HepG2 (cell line): ENCODE results near the gene DTYMK. TPM values are rescaled to one million over a fixed set of nuclear protein-coding genes. Genes with fewer than 3 reads are reported as not detected.

Experiments used
- ARNT2 ChIP-seq: sonication (generic); formaldehyde crosslinking; IDR thresholded peaks from 2 replicates; pipeline ENCODE4 v1.8.0; 2022; ENCODE audit warnings: mild to moderate bottlenecking, low read depth, missing genetic modification reagents, moderate library complexity
- CBX2 ChIP-seq, 2 experiments: fragments of 200-600 bp in 1 of 2; sonication (generic); formaldehyde crosslinking in 1 of 2; IDR thresholded peaks; 2 replicates each; pipeline versions ENCODE4 v1.7.0 to v1.8.1; 2018 to 2022; ENCODE audit warnings: low read depth in 2 of 2, low read length in 1 of 2, mild to moderate bottlenecking in 1 of 2, missing genetic modification reagents in 1 of 2
- HMG20B ChIP-seq: conservative IDR thresholded peaks from 2 replicates; pipeline ENCODE4 v1.6.1; 2016; ENCODE audit warnings: missing genetic modification reagents, missing compliant biosample characterization
- HNRNPLL ChIP-seq: fragments of 200-400 bp; formaldehyde crosslinking; IDR thresholded peaks from 2 replicates; pipeline ENCODE4 v1.6.1; 2017; ENCODE audit warnings: mild to moderate bottlenecking, low read depth, low read length; ENCODE audit not compliant: poor library complexity, severe bottlenecking
- KLF13 ChIP-seq: sonication (generic); formaldehyde crosslinking; IDR thresholded peaks from 2 replicates; pipeline ENCODE4 v1.4.0; 2020; ENCODE audit warnings: mild to moderate bottlenecking, missing genetic modification reagents
- MTA3 ChIP-seq: sonication (generic); formaldehyde crosslinking; IDR thresholded peaks from 2 replicates; pipeline ENCODE4 v1.4.0; 2020; ENCODE audit warnings: missing genetic modification reagents
- NFRKB ChIP-seq: fragments of 450-650 bp; IDR thresholded peaks from 2 replicates; pipeline ENCODE4 v1.6.1; 2017
- NR3C1 ChIP-seq: sonication (generic); formaldehyde crosslinking; IDR thresholded peaks from 2 replicates; pipeline ENCODE4 v1.4.0; 2020; ENCODE audit warnings: missing genetic modification reagents
- RXRB ChIP-seq: IDR thresholded peaks from 2 replicates; pipeline ENCODE4 v1.6.1; 2016; ENCODE audit warnings: borderline replicate concordance, missing genetic modification reagents, missing compliant biosample characterization
- SOX5 ChIP-seq: IDR thresholded peaks from 2 replicates; pipeline ENCODE4 v1.6.1; 2016; ENCODE audit warnings: borderline replicate concordance
- SP140L ChIP-seq: sonication (generic); formaldehyde crosslinking; IDR thresholded peaks from 2 replicates; pipeline ENCODE4 v1.4.0; 2020; ENCODE audit warnings: missing genetic modification reagents, borderline replicate concordance
- SYNCRIP ChIP-seq: fragments of 200-400 bp; formaldehyde crosslinking; IDR thresholded peaks from 2 replicates; pipeline ENCODE4 v1.6.1; 2018; ENCODE audit warnings: mild to moderate bottlenecking, low read depth, low read length; ENCODE audit not compliant: insufficient read depth
- ZFP41 ChIP-seq: sonication (generic); formaldehyde crosslinking; IDR thresholded peaks from 2 replicates; pipeline ENCODE4 v1.4.0; 2020; ENCODE audit warnings: mild to moderate bottlenecking, missing genetic modification reagents, borderline replicate concordance
- ZFP90 ChIP-seq: sonication (generic); formaldehyde crosslinking; IDR thresholded peaks from 2 replicates; pipeline ENCODE4 v1.8.0; 2022; ENCODE audit warnings: missing genetic modification reagents, mild to moderate bottlenecking, inconsistent platforms, borderline replicate concordance
- ZNF136 ChIP-seq: sonication (generic); formaldehyde crosslinking; IDR thresholded peaks from 2 replicates; pipeline ENCODE4 v1.8.1; 2022; ENCODE audit warnings: low read depth, mild to moderate bottlenecking, moderate library complexity, missing genetic modification reagents
- ZNF138 ChIP-seq: sonication (generic); formaldehyde crosslinking; IDR thresholded peaks from 2 replicates; pipeline ENCODE4 v1.5.0; 2020; ENCODE audit warnings: mild to moderate bottlenecking, low read depth, missing genetic modification reagents
- ZNF30 ChIP-seq: sonication (generic); formaldehyde crosslinking; IDR thresholded peaks from 2 replicates; pipeline ENCODE4 v1.5.0; 2020; ENCODE audit warnings: mild to moderate bottlenecking, missing genetic modification reagents
- ZNF430 ChIP-seq: sonication (generic); formaldehyde crosslinking; IDR thresholded peaks from 2 replicates; pipeline ENCODE4 v1.9.0; 2021; ENCODE audit warnings: mild to moderate bottlenecking, missing genetic modification reagents
- ZNF432 ChIP-seq: sonication (generic); formaldehyde crosslinking; IDR thresholded peaks from 2 replicates; pipeline ENCODE4 v1.5.0; 2020; ENCODE audit warnings: missing genetic modification reagents, mild to moderate bottlenecking, borderline replicate concordance
- ZNF543 ChIP-seq: sonication (generic); formaldehyde crosslinking; IDR thresholded peaks from 2 replicates; pipeline ENCODE4 v1.4.0; 2020; ENCODE audit warnings: mild to moderate bottlenecking, missing genetic modification reagents
- ZNF672 ChIP-seq: sonication (generic); formaldehyde crosslinking; IDR thresholded peaks from 2 replicates; pipeline ENCODE4 v1.8.1; 2022; ENCODE audit warnings: missing genetic modification reagents
- ZNF788 ChIP-seq: sonication (generic); formaldehyde crosslinking; IDR thresholded peaks from 2 replicates; pipeline ENCODE4 v1.5.0; 2020; ENCODE audit warnings: mild to moderate bottlenecking, missing genetic modification reagents, borderline replicate concordance
- ZSCAN12 ChIP-seq: sonication (generic); formaldehyde crosslinking; IDR thresholded peaks from 2 replicates; pipeline ENCODE4 v1.9.0; 2021; ENCODE audit warnings: mild to moderate bottlenecking, missing genetic modification reagents
- polyA plus RNA-seq, 8 experiments: library from polyadenylated mRNA; depleted of rRNA in 3 of 8; stranded (reverse) in 7 of 8; unstranded in 1 of 8; fragments of >200 nt; fragmentation: Illumina TruSeq in 4 of 8; extraction: Trizol in 4 of 8; gene quantifications; 2 replicates each; pipeline versions ENCODE4 v1.2.1 to v1.2.3, GENCODE V29; 2011 to 2016; ENCODE audit warnings: low read depth in 4 of 8, missing spikeins in 1 of 8, mixed read lengths in 1 of 8; ENCODE audit not compliant: insufficient read depth in 1 of 8
- total RNA-seq, 5 experiments: library from RNA; depleted of rRNA; stranded (reverse); fragments of >200 nt; fragmentation: Illumina TruSeq; extraction: Trizol; gene quantifications; 2 replicates each; pipeline ENCODE4 v1.2.3, GENCODE V29; 2016; ENCODE audit warnings: low read depth in 1 of 5
- TF ChIP-seq, protein P1 (sequence below): sonication (generic); formaldehyde crosslinking; IDR thresholded peaks from 2 replicates; pipeline ENCODE4 v1.5.0; 2020; ENCODE audit warnings: mild to moderate bottlenecking, missing genetic modification reagents, borderline replicate concordance
- TF ChIP-seq, protein P2 (sequence below): sonication (generic); formaldehyde crosslinking; IDR thresholded peaks from 2 replicates; pipeline ENCODE4 v1.5.1; 2020; ENCODE audit warnings: missing genetic modification reagents, mild to moderate bottlenecking, borderline replicate concordance
- TF ChIP-seq, protein P3 (sequence below): sonication (generic); formaldehyde crosslinking; IDR thresholded peaks from 2 replicates; pipeline ENCODE4 v1.4.0; 2020; ENCODE audit warnings: missing genetic modification reagents

The DTYMK gene
- total and polyA plus RNA-seq, 2 of the 13 experiments (the other 11 are each of a cell fraction or from before 2014, with no cell fraction given): 57.5 to 134 TPM

DNA sequence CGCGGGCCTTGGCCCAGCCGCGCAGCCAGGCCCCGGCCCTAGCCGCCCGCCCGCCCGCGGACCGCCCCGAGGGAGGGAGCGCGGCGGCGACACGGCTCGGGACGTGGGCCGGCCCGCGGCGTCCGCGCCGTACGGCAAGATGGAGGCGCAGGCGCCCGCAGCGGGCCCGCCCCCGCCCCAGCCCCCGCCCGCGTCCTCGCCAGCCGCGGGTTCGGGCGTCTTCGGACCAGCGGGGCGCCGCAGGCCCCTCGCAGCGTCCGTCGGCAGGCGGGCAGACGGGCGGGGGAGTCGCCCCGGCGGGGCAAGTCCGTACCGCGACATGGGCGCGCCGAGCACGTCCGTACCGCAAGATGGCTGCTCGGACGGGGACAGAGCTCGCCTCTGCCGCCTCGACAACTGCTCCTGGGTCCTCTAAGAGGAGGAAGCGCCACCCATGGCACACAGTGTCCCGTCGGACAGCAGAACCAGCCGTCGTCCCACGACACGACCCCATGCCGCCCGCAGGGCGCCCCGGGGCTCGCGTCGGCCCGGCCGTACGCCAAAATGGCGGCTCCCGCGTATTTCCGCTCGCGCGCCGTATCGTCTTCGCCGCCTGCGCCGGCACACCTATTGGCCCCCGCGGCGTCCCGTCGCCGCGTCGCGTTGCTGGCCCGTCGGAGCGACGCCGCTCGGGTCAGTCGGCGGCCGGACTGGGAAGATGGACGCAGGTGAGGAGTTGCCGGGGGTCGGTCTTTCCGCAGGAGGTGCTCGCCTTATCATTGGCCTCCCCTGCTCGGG, 49.4 kb downstream of the DTYMK start, which contains the start of the genes ATG4B and THAP4 (continued):
- TF ChIP-seq, protein P1, sequence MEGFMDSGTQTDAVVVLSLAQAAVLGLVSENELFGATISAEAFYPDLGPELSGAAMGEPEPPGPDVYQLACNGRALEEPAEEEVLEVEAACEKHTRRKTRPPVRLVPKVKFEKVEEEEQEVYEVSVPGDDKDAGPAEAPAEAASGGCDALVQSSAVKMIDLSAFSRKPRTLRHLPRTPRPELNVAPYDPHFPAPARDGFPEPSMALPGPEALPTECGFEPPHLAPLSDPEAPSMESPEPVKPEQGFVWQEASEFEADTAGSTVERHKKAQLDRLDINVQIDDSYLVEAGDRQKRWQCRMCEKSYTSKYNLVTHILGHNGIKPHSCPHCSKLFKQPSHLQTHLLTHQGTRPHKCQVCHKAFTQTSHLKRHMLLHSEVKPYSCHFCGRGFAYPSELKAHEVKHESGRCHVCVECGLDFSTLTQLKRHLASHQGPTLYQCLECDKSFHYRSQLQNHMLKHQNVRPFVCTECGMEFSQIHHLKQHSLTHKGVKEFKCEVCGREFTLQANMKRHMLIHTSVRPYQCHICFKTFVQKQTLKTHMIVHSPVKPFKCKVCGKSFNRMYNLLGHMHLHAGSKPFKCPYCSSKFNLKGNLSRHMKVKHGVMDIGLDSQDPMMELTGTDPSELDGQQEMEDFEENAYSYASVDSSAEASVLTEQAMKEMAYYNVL (CRISPR knock-in tag): 0 out of 2 replicates have a peak, but pooled peaks have one; percentile 22
- TF ChIP-seq, protein P2, sequence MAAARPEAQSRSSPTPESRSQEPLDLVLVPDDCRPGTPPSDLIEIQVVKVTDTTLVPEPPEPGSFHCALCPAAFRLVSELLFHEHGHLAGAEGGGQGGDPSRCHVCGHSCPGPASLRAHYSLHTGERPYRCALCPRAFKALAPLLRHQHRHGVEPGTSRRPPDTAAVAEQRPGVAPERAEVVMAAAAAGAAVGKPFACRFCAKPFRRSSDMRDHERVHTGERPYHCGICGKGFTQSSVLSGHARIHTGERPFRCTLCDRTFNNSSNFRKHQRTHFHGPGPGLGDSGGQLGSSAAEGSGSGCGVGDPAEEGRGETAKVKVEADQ (CRISPR knock-in tag): no peak
- TF ChIP-seq CBX2 (IDR thresholded peaks at IDR 0.05; ENCODE audit: low read depth, low read length) (no peak), CBX2 (CRISPR knock-in tag; IDR thresholded peaks at IDR 0.05; ENCODE audit: low read depth) (no peak), ZFP41 (CRISPR knock-in tag) (0 out of 2 replicates have a peak, but pooled peaks have one; percentile 25), SYNCRIP (no peak), HMG20B (CRISPR knock-in tag) (no peak), ZFP90 (CRISPR knock-in tag) (peak; percentile 34; the same call in 1 of the 2 replicates), ZNF136 (no peak; the same call in 1 of the 2 replicates), ZNF430 (CRISPR knock-in tag) (no peak), SOX5 (CRISPR knock-in tag) (peak; percentile 49), ZNF138 (CRISPR knock-in tag) (peak; percentile 75; the same call in 1 of the 2 replicates), NR3C1 (CRISPR knock-in tag) (no peak), ZNF432 (no peak), ARNT2 (CRISPR knock-in tag) (peak; percentile 68; the same call in 1 of the 2 replicates), ZNF788 (CRISPR knock-in tag) (peak; percentile 98), SP140L (CRISPR knock-in tag) (0 out of 2 replicates have a peak, but pooled peaks have one; percentile 37), MTA3 (CRISPR knock-in tag) (no peak), ZSCAN12 (CRISPR knock-in tag) (0 out of 2 replicates have a peak, but pooled peaks have one; percentile 70), KLF13 (CRISPR knock-in tag) (peak; percentile 73; the same call in 1 of the 2 replicates), RXRB (CRISPR knock-in tag) (peak; percentile 69; the same call in 1 of the 2 replicates), NFRKB (peak; percentile 75), HNRNPLL (peak; percentile 89), ZNF672 (CRISPR knock-in tag) (no peak), ZNF30 (CRISPR knock-in tag) (no peak), ZNF543 (no peak; the same call in 1 of the 2 replicates)
- TF ChIP-seq, protein P3, sequence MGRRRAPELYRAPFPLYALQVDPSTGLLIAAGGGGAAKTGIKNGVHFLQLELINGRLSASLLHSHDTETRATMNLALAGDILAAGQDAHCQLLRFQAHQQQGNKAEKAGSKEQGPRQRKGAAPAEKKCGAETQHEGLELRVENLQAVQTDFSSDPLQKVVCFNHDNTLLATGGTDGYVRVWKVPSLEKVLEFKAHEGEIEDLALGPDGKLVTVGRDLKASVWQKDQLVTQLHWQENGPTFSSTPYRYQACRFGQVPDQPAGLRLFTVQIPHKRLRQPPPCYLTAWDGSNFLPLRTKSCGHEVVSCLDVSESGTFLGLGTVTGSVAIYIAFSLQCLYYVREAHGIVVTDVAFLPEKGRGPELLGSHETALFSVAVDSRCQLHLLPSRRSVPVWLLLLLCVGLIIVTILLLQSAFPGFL (CRISPR knock-in tag): peak; percentile 80; the same call in 1 of the 2 replicates
